ENCODE data around the gene MAPK8IP3.

The MAPK8IP3 gene

DNA sequence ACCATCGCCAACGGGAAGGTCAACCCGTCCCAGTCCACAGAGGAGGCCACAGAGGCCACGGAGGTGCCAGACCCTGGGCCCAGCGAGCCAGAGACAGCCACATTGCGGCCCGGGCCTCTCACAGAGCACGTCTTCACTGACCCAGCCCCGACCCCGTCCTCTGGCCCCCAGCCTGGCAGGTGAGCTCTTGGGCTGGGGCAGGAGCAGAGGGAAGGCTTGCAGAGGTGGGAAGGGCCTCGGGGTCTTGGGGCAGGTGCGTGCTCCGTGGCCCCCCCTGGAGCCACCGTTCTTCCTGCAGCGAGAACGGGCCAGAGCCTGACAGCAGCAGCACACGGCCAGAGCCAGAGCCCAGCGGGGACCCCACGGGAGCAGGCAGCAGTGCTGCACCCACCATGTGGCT, 60.2 kb downstream of the MAPK8IP3 start:
- no peak overlapping the region for H3K9ac ChIP-seq (ENCODE audit: low read depth, low read length)
- H3K36me3 ChIP-seq (ENCODE audit: insufficient read depth, low read length): peaks cover 89% of the 10 kb centered on the region
- no peak overlapping the region for H3K4me2 ChIP-seq (ENCODE audit: insufficient read depth, low read length)
- H2AFZ ChIP-seq (ENCODE audit: low read depth, low read length): no peak overlapping the region
- H3K27ac ChIP-seq (ENCODE audit: low read length): no peak overlapping the region
- TF ChIP-seq CTCF (IDR thresholded peaks at IDR 0.05; ENCODE audit: borderline replicate concordance, extremely low read depth, low read length, poor library complexity, severe bottlenecking) (no peak), EZH2 (IDR thresholded peaks at IDR 0.05; ENCODE audit: borderline replicate concordance, low read depth, low read length, severe bottlenecking) (no peak)
- DNase-seq (no peak), ATAC-seq (ENCODE audit: insufficient read depth, low read depth) (no peak)
- no peak overlapping the region for H3K4me3 ChIP-seq (ENCODE audit: low read depth in 1 of 2, low read length in 2 of 2)
- no peaks in the 10 kb centered on the region for H3K9me3 ChIP-seq (ENCODE audit: insufficient read depth, low read length, severe bottlenecking)
- peaks cover under 1% of the 10 kb centered on the region; the same call in 1 of the 2 replicates for H3K4me1 ChIP-seq (ENCODE audit: insufficient read depth, low read length)
- H4K20me1 ChIP-seq (ENCODE audit: insufficient read depth, low read length): peaks cover 14% of the 10 kb centered on the region; the same call in 1 of the 2 replicates
- H3K27me3 ChIP-seq (ENCODE audit: insufficient read depth, low read length, poor library complexity): no peaks in the 10 kb centered on the region
- no peaks in the 10 kb centered on the region for H3K79me2 ChIP-seq (ENCODE audit: insufficient read depth, low read length)

- Histone ChIP-seq H3K4me1 (ENCODE audit: insufficient read depth, low read length) (peaks cover 4% of the 10 kb centered on the region), H3K27ac (ENCODE audit: low read length) (no peak overlapping the region), H4K20me1 (ENCODE audit: insufficient read depth, low read length) (peaks cover 14% of the 10 kb centered on the region; the same call in 1 of the 2 replicates), H3K79me2 (ENCODE audit: insufficient read depth, low read length) (peaks cover 3% of the 10 kb centered on the region), H3K4me2 (ENCODE audit: insufficient read depth, low read length) (no peak overlapping the region), H2AFZ (ENCODE audit: low read depth, low read length) (no peak overlapping the region), H3K9ac (ENCODE audit: low read depth, low read length) (no peak overlapping the region), H3K27me3 (ENCODE audit: insufficient read depth, low read length, poor library complexity) (no peaks in the 10 kb centered on the region), H3K4me3 (ENCODE audit: low read depth in 1 of 2, low read length in 2 of 2) (no peak overlapping the region), H3K36me3 (ENCODE audit: insufficient read depth, low read length) (peaks cover 86% of the 10 kb centered on the region), H3K9me3 (ENCODE audit: insufficient read depth, low read length, severe bottlenecking) (no peaks in the 10 kb centered on the region)
- no peak for DNase-seq
- ATAC-seq (ENCODE audit: insufficient read depth, low read depth): no peak
- TF ChIP-seq EZH2 (IDR thresholded peaks at IDR 0.05; ENCODE audit: borderline replicate concordance, low read depth, low read length, severe bottlenecking): no peak
- TF ChIP-seq CTCF (IDR thresholded peaks at IDR 0.05; ENCODE audit: borderline replicate concordance, extremely low read depth, low read length, poor library complexity, severe bottlenecking): no peak
These were observed 60.7 kb downstream of the MAPK8IP3 start for GRCh38 chr16:1766701-1767100.

- H3K79me2 ChIP-seq (ENCODE audit: insufficient read depth, low read length): peaks cover 10% of the 10 kb centered on the region
- DNase-seq (no peak), ATAC-seq (ENCODE audit: insufficient read depth, low read depth) (no peak)
- H4K20me1 ChIP-seq (ENCODE audit: insufficient read depth, low read length): peaks cover 14% of the 10 kb centered on the region; the same call in 1 of the 2 replicates
- peaks cover 85% of the 10 kb centered on the region for H3K36me3 ChIP-seq (ENCODE audit: insufficient read depth, low read length)
- H2AFZ ChIP-seq (ENCODE audit: low read depth, low read length): no peak overlapping the region
- no peak overlapping the region for H3K4me3 ChIP-seq (ENCODE audit: low read depth in 1 of 2, low read length in 2 of 2)
- no peak overlapping the region for H3K4me2 ChIP-seq (ENCODE audit: insufficient read depth, low read length)
- TF ChIP-seq EZH2 (IDR thresholded peaks at IDR 0.05; ENCODE audit: borderline replicate concordance, low read depth, low read length, severe bottlenecking) (no peak), CTCF (IDR thresholded peaks at IDR 0.05; ENCODE audit: borderline replicate concordance, extremely low read depth, low read length, poor library complexity, severe bottlenecking) (no peak)
- peaks cover 11% of the 10 kb centered on the region for H3K4me1 ChIP-seq (ENCODE audit: insufficient read depth, low read length)
- no peak overlapping the region for H3K9ac ChIP-seq (ENCODE audit: low read depth, low read length)
- no peaks in the 10 kb centered on the region for H3K9me3 ChIP-seq (ENCODE audit: insufficient read depth, low read length, severe bottlenecking)
- no peaks in the 10 kb centered on the region for H3K27me3 ChIP-seq (ENCODE audit: insufficient read depth, low read length, poor library complexity)
- H3K27ac ChIP-seq (ENCODE audit: low read length): no peak overlapping the region
These were observed 61.4 kb downstream of the MAPK8IP3 start for GRCh38 chr16:1767116-1767994.

Measured in DND-41 (cell line).